MCF 10A (cell line): ENCODE measurements around the gene TMEM164. TPM values are rescaled to one million over a fixed set of nuclear protein-coding genes. Genes with fewer than 3 reads are reported as not detected.
A peak's percentile ranks its signal among the peaks of the same experiment; 100 is the strongest.

Experiments used
- BruUV-seq: library from RNA; stranded (reverse); fragments of 400-500 nt; replicated peaks from 2 replicates; lab custom pipeline; 2021; lab: Mats Ljungman, UMichigan
- CTCF ChIA-PET: fragments of 300-600 bp; sonication (Branson Sonifier 250); formaldehyde crosslinking; extraction: SDS; loops from one replicate; lab custom pipeline; 2021; ENCODE audit warnings: antibody characterized with exemption, inconsistent platforms; lab: Yijun Ruan, JAX
- POLR2A ChIA-PET: fragments of 300-600, 350-650 bp; sonication (Branson Sonifier 250); formaldehyde crosslinking; extraction: SDS; loops from one replicate; lab custom pipeline; 2020; ENCODE audit warnings: antibody characterized with exemption, inconsistent platforms; lab: Yijun Ruan, JAX
- DNase-seq: peaks from one replicate; pipeline ENCODE4 v3.0.0-alpha.2; 2018; ENCODE audit not compliant: unreplicated experiment
- H3K27ac Mint-ChIP-seq: one replicate; pipeline ENCODE4 v1.8.0; 2022; ENCODE audit warnings: mild to moderate bottlenecking, low read depth, mixed read lengths; ENCODE audit not compliant: unreplicated experiment
- H3K27me3 Mint-ChIP-seq: one replicate; pipeline ENCODE4 v1.8.0; 2022; ENCODE audit warnings: mixed read lengths; ENCODE audit not compliant: insufficient read depth, unreplicated experiment
- H3K36me3 Mint-ChIP-seq: one replicate; pipeline ENCODE4 v1.8.0; 2022; ENCODE audit warnings: mild to moderate bottlenecking, moderate library complexity, mixed read lengths; ENCODE audit not compliant: insufficient read depth, unreplicated experiment
- H3K4me1 Mint-ChIP-seq: one replicate; pipeline ENCODE4 v1.8.0; 2022; ENCODE audit warnings: mixed read lengths; ENCODE audit not compliant: insufficient read depth, unreplicated experiment
- H3K4me3 Mint-ChIP-seq: one replicate; pipeline ENCODE4 v1.8.0; 2022; ENCODE audit warnings: mild to moderate bottlenecking, moderate library complexity, mixed read lengths; ENCODE audit not compliant: unreplicated experiment
- H3K9me3 Mint-ChIP-seq: one replicate; pipeline ENCODE4 v1.8.0; 2022; ENCODE audit warnings: mixed read lengths; ENCODE audit not compliant: unreplicated experiment
- CTCF ChIP-seq: fragments of 200-600 bp; IDR thresholded peaks from one replicate; pipeline ENCODE4 v1.8.0; 2022; ENCODE audit warnings: antibody characterized with exemption, mild to moderate bottlenecking; ENCODE audit not compliant: unreplicated experiment
- intact Hi-C: fragments of 100-400 bp; cut with micrococcal nuclease; formaldehyde crosslinking; loops from 2 replicates; pipeline ENCODE4 v1.14.1; 2022
- total RNA-seq: library from RNA; stranded (reverse); gene quantifications from 2 replicates; pipeline ENCODE4 v1.2.3, GENCODE V29; 2022

Gene TMEM164
- total RNA-seq, 1 experiment from 2014 or later: 39.2 TPM

- Mint-ChIP-seq H3K9me3 (peaks cover 10% of the 10 kb centered on the region), H3K4me3 (no peak overlapping the region), H3K27me3 (peaks cover 84% of the 10 kb centered on the region), H3K27ac (peak overlapping the region; percentile 47), H3K4me1 (peaks cover 37% of the 10 kb centered on the region), H3K36me3 (peaks cover 53% of the 10 kb centered on the region)
- peak; percentile 40 for DNase-seq
- no peak for TF ChIP-seq CTCF
- no TSS peak for BruUV-seq
- CTCF ChIA-PET: interaction anchor here (0.5 to 1.6 kb wide), 6 partner anchors 12 to 228 kb away, joined by 3 to 5 read pairs (median 3); no protein-coding TSS in a partner anchor
- POLR2A ChIA-PET: interaction anchor here (0.6 to 1.4 kb wide), 10 partner anchors 8 to 765 kb away, joined by 3 to 7 read pairs (median 3); no protein-coding TSS in a partner anchor
- intact Hi-C loops: loop anchor here (1.0 kb wide), 2 partner anchors 13 to 136 kb away; no protein-coding TSS in a partner anchor
Measured at GRCh38 chrX:110180928-110181310, 178.0 kb downstream of the TMEM164 start.

GRCh38 chrX:110181459-110182137 lies 178.7 kb downstream of the TMEM164 start:
- Mint-ChIP-seq H3K27ac (peak overlapping the region; percentile 47), H3K27me3 (peaks cover 84% of the 10 kb centered on the region), H3K4me1 (peaks cover 37% of the 10 kb centered on the region), H3K36me3 (peaks cover 59% of the 10 kb centered on the region), H3K4me3 (no peak overlapping the region), H3K9me3 (peaks cover 16% of the 10 kb centered on the region)
- TF ChIP-seq CTCF: no peak
- DNase-seq: no peak
- no TSS peak for BruUV-seq
- POLR2A ChIA-PET: interaction anchor here (0.8 to 2.0 kb wide), 6 partner anchors 9 to 221 kb away, joined by 3 to 9 read pairs (median 4); no protein-coding TSS in a partner anchor
- CTCF ChIA-PET: interaction anchor here (0.6 to 2.2 kb wide), 6 partner anchors 21 to 227 kb away, joined by 3 to 7 read pairs (median 4); no protein-coding TSS in a partner anchor
- intact Hi-C loops: no loop called here

GRCh38 chrX:110182362-110182761 lies 179.4 kb downstream of the TMEM164 start:
- CTCF ChIA-PET: interaction anchor here (0.6 to 2.2 kb wide), 7 partner anchors 9 to 226 kb away, joined by 3 to 7 read pairs (median 4); no protein-coding TSS in a partner anchor
- peak overlapping the region; percentile 47 for H3K27ac Mint-ChIP-seq
- DNase-seq: peak; percentile 28
- peaks cover 77% of the 10 kb centered on the region for H3K27me3 Mint-ChIP-seq
- peaks cover 37% of the 10 kb centered on the region for H3K4me1 Mint-ChIP-seq
- H3K4me3 Mint-ChIP-seq: no peak overlapping the region
- peaks cover 17% of the 10 kb centered on the region for H3K9me3 Mint-ChIP-seq
- no peak for TF ChIP-seq CTCF
- no TSS peak for BruUV-seq
- POLR2A ChIA-PET: interaction anchor here (0.8 to 2.2 kb wide), 4 partner anchors 8 to 220 kb away, joined by 3 to 9 read pairs (median 6); no protein-coding TSS in a partner anchor
- intact Hi-C loops: no loop called here
- H3K36me3 Mint-ChIP-seq: peaks cover 58% of the 10 kb centered on the region

- ChIA-PET CTCF (interaction anchor here (0.7 to 2.2 kb wide), 6 partner anchors 9 to 226 kb away, joined by 3 to 7 read pairs (median 4); no protein-coding TSS in a partner anchor), POLR2A (interaction anchor here (1.1 to 2.2 kb wide), 4 partner anchors 22 to 220 kb away, joined by 4 to 9 read pairs (median 7); no protein-coding TSS in a partner anchor)
- no peak overlapping the region for H3K4me3 Mint-ChIP-seq
- peak overlapping the region; percentile 47 for H3K27ac Mint-ChIP-seq
- DNase-seq: no peak
- no TSS peak for BruUV-seq
- H3K27me3 Mint-ChIP-seq: peaks cover 74% of the 10 kb centered on the region
- H3K36me3 Mint-ChIP-seq: peaks cover 53% of the 10 kb centered on the region
- peaks cover 37% of the 10 kb centered on the region for H3K4me1 Mint-ChIP-seq
- H3K9me3 Mint-ChIP-seq: peaks cover 17% of the 10 kb centered on the region
- no peak for TF ChIP-seq CTCF
- intact Hi-C loops: no loop called here
Measured at GRCh38 chrX:110182865-110183264, 180.0 kb downstream of the TMEM164 start.
